Activated T-cell treated with anti-CD3 and anti-CD28 coated beads, Interleukin-2, amount 50 U/mL, for 24 hours (primary cell): ENCODE measurements around the gene ABHD1.
A peak's percentile ranks its signal among the peaks of the same experiment; 100 is the strongest.

Source experiments
- DNase-seq: peaks from one replicate; pipeline ENCODE4 v3.0.0-alpha.2; 2020
- H3K27ac Mint-ChIP-seq: 2 replicates; pipeline ENCODE4 v1.8.0; 2020; ENCODE audit warnings: mild to moderate bottlenecking, mixed read lengths
- H3K27me3 Mint-ChIP-seq: 2 replicates; pipeline ENCODE4 v1.8.0; 2020; ENCODE audit warnings: mixed read lengths
- H3K36me3 Mint-ChIP-seq: 2 replicates; pipeline ENCODE4 v1.8.0; 2020; ENCODE audit warnings: low read depth, mixed read lengths
- H3K4me1 Mint-ChIP-seq: 2 replicates; pipeline ENCODE4 v1.8.0; 2020; ENCODE audit warnings: low read depth, mixed read lengths
- H3K4me3 Mint-ChIP-seq: 2 replicates; pipeline ENCODE4 v1.8.0; 2020; ENCODE audit warnings: mild to moderate bottlenecking, moderate library complexity, mixed read lengths
- H3K9me3 Mint-ChIP-seq: 2 replicates; pipeline ENCODE4 v1.8.0; 2020; ENCODE audit warnings: mixed read lengths

The ABHD1 gene

GRCh38 chr2:27134781-27135477, 11.3 kb downstream of the ABHD1 start:
- DNase-seq: no peak
- Mint-ChIP-seq H3K36me3 (peaks cover 43% of the 10 kb centered on the region), H3K27me3 (no peaks in the 10 kb centered on the region), H3K4me3 (peak overlapping the region; percentile 93), H3K27ac (peak overlapping the region; percentile 98), H3K4me1 (peaks cover 18% of the 10 kb centered on the region), H3K9me3 (no peaks in the 10 kb centered on the region)

DNA sequence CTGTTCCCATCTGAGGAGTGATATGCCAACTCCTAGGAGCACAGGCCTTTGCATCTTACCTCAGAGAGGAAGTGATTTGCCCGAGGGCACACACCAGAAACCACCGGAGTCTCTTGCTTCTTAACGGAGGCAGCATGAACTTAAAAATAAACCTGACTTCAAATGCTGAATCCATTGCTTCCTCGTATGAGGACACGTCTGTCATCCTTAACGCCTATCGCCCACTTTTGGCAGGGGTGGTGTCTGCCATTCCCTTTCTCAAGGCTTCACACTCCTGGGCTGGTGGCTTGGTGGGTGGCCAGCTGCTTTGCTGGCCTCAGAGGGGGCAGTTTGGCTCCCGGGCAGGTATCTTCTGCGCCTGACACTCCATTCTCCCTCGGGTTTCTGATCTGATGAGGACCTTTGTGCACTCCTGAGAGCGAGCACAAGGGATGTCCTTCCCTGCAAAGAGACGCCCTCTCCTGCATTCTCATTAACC, 11.9 kb downstream of the ABHD1 start:
- Mint-ChIP-seq H3K4me1 (peaks cover 18% of the 10 kb centered on the region), H3K27me3 (no peaks in the 10 kb centered on the region), H3K27ac (peak overlapping the region; percentile 98), H3K36me3 (peaks cover 37% of the 10 kb centered on the region), H3K9me3 (no peaks in the 10 kb centered on the region), H3K4me3 (peak overlapping the region; percentile 93)
- DNase-seq: no peak

- no peak overlapping the region for H3K4me3 Mint-ChIP-seq
- peaks cover 25% of the 10 kb centered on the region for H3K36me3 Mint-ChIP-seq
- no peaks in the 10 kb centered on the region for H3K27me3 Mint-ChIP-seq
- H3K4me1 Mint-ChIP-seq: peaks cover 18% of the 10 kb centered on the region
- H3K27ac Mint-ChIP-seq: no peak overlapping the region
- no peaks in the 10 kb centered on the region for H3K9me3 Mint-ChIP-seq
- DNase-seq: no peak
Measured at GRCh38 chr2:27136751-27137150, 13.1 kb downstream of the ABHD1 start.

DNA sequence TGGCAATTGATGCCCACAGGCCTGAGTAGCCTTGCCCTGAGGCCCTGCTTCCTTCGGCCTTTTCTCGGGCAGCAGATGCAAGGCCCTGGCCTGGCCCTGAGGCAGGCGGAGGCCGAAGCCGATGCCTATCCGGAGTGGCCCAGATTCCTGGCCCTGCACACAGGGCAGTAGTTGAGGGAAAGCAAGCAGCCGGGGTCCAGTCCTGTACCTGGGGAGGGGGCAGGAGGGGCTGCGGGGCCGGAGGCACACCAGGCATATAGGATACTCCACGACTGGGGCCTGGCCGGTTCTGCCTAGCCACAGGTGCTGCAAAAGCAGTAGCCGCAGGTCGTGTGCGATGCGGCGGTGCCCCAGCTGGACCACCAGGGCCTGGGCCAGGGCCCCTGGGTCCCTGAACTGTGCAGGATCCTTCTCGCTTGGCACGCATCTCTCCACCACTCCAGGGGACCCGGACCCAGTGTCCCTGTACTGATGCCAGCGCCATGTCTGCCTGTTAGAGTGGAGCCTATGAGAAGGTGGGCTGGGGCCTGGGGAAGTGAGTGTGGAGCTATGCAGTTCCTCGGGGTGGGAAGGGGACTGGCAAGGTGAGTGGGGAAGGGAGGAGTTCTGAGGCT, 13.8 kb downstream of the ABHD1 start:
- H3K4me1 Mint-ChIP-seq: peaks cover 17% of the 10 kb centered on the region
- H3K9me3 Mint-ChIP-seq: no peaks in the 10 kb centered on the region
- no peak for DNase-seq
- H3K27me3 Mint-ChIP-seq: no peaks in the 10 kb centered on the region
- H3K27ac Mint-ChIP-seq: no peak overlapping the region
- H3K36me3 Mint-ChIP-seq: peaks cover 18% of the 10 kb centered on the region
- H3K4me3 Mint-ChIP-seq: no peak overlapping the region

DNA sequence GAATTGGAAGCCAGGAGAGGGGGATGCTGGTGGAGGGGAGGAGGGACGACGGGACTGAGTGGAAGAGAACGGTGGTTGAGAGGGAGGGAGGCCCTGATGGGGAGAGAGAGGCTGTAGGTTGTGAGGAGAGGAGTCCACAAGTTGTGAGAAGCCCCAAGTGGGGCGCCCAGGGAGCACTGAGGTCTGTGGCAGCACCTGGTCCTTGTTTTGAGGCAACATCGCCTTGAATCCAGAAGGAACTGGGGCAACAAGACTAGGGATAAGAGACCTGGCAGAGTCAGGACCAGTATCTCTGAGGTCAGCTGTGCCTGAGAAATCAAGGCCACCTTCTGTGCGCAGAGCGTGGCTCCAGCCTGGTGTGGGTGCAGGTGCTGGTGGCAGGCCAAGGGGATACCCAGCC, 14.5 kb downstream of the ABHD1 start:
- H3K27me3 Mint-ChIP-seq: peaks cover 2% of the 10 kb centered on the region
- peaks cover 10% of the 10 kb centered on the region for H3K4me1 Mint-ChIP-seq
- no peak overlapping the region for H3K27ac Mint-ChIP-seq

GRCh38 chr2:27139310-27139709, 15.7 kb downstream of the ABHD1 start, which contains the start of gene PRR30:
Gene PRR30, minus strand, starts transcription at chr2:27139410. Its CDS starts 1,081 bp downstream, at chr2:27138329.
- peaks cover 2% of the 10 kb centered on the region for H3K36me3 Mint-ChIP-seq

More for the DNA sequence above, 14.5 kb downstream of the ABHD1 start:
- H3K4me3 Mint-ChIP-seq: no peak overlapping the region
- no peak for DNase-seq
- H3K9me3 Mint-ChIP-seq: peaks cover 3% of the 10 kb centered on the region
- H3K36me3 Mint-ChIP-seq: peaks cover 11% of the 10 kb centered on the region

GRCh38 chr2:27143285-27143684, 19.7 kb downstream of the ABHD1 start:
- peaks cover 3% of the 10 kb centered on the region for H3K9me3 Mint-ChIP-seq
- no peaks in the 10 kb centered on the region for H3K36me3 Mint-ChIP-seq
- H3K27ac Mint-ChIP-seq: no peak overlapping the region
- H3K4me3 Mint-ChIP-seq: no peak overlapping the region
- no peak for DNase-seq
- peaks cover 6% of the 10 kb centered on the region for H3K27me3 Mint-ChIP-seq
- no peaks in the 10 kb centered on the region for H3K4me1 Mint-ChIP-seq

More at GRCh38 chr2:27139310-27139709, 15.7 kb downstream of the ABHD1 start, which contains the start of gene PRR30:
- Mint-ChIP-seq H3K27me3 (peaks cover 6% of the 10 kb centered on the region), H3K9me3 (peaks cover 3% of the 10 kb centered on the region), H3K4me3 (no peak within 1 kb of the TSS), H3K4me1 (peaks cover 4% of the 10 kb centered on the region), H3K27ac (no peak within 1 kb of the TSS)
- no peak for DNase-seq

GRCh38 chr2:27145682-27146081, 22.1 kb downstream of the ABHD1 start:
- H3K4me1 Mint-ChIP-seq: no peaks in the 10 kb centered on the region

DNA sequence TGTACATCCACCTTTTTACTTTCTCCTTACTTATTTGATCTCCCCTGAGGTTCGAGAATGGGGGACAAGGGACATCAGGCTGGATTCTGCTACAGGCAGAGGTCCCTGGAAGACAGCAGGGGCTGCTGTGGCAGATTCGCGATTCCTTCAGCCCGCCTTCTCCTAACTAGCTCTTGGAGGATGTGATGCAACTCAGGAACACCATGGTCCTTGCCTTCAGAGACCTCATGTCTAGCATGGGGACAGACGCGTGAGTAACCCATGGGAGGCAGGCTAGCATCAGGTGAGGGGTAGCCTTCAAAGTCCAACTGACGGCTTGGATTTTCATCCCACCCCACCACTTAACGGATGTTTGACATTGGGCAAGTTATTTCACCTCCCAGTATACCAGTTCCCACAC, 24.3 kb downstream of the ABHD1 start:
- Mint-ChIP-seq H3K4me3 (no peak overlapping the region), H3K36me3 (no peaks in the 10 kb centered on the region), H3K27ac (no peak overlapping the region), H3K9me3 (peaks cover 2% of the 10 kb centered on the region), H3K4me1 (peaks cover 3% of the 10 kb centered on the region), H3K27me3 (peaks cover 8% of the 10 kb centered on the region)
- DNase-seq: no peak

More at GRCh38 chr2:27145682-27146081, 22.1 kb downstream of the ABHD1 start:
- Mint-ChIP-seq H3K27me3 (peaks cover 8% of the 10 kb centered on the region), H3K27ac (no peak overlapping the region), H3K9me3 (peaks cover 3% of the 10 kb centered on the region), H3K4me3 (no peak overlapping the region), H3K36me3 (no peaks in the 10 kb centered on the region)
- DNase-seq: no peak

DNA sequence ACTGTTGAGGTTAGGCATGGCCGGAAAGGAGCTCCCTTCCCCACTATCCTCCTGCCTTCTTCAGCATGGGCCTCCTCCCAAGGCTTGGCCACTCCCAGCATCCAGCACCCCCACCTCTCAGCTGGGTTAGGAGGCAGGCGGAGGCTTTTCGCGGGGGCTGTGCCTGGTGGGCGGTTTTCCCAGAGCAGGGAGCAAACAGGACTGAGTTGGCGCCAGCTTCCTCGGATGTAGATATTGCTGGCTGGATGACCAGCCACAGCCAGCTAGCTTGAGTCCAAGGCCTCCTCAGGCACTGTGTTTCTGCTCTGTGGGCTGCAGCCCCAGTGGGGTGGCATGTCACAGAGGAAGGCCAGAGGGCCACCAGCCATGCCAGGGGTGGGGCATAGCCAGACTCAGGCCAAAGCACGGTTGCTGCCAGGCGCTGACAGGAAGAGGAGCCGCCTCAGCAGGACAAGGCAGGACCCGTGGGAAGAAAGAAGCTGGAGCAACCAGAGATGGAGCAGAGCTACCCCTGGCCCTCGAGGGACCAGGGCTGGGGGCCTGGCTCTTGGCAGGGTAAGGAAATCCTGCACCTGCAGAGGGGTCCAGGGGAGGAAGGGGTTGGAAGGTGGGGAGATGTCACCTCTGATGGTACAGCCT, 25.3 kb downstream of the ABHD1 start, which contains the start of gene TCF23:
Gene TCF23, plus strand, starts transcription at position 204 of the 639 bp plus-strand sequence. Its CDS starts 130 bp downstream, at position 334.
- Mint-ChIP-seq H3K27me3 (peaks cover 2% of the 10 kb centered on the region), H3K4me1 (peaks cover 3% of the 10 kb centered on the region), H3K36me3 (no peaks in the 10 kb centered on the region), H3K9me3 (no peaks in the 10 kb centered on the region), H3K27ac (no peak within 1 kb of the TSS), H3K4me3 (no peak within 1 kb of the TSS)
- no peak for DNase-seq

GRCh38 chr2:27149570-27150405, 26.2 kb downstream of the ABHD1 start:
- H3K36me3 Mint-ChIP-seq: no peaks in the 10 kb centered on the region
- no peak overlapping the region for H3K27ac Mint-ChIP-seq
- peaks cover 3% of the 10 kb centered on the region for H3K4me1 Mint-ChIP-seq
- no peak for DNase-seq
- H3K27me3 Mint-ChIP-seq: peaks cover 2% of the 10 kb centered on the region
- no peaks in the 10 kb centered on the region for H3K9me3 Mint-ChIP-seq
- no peak overlapping the region for H3K4me3 Mint-ChIP-seq

- H3K9me3 Mint-ChIP-seq: no peaks in the 10 kb centered on the region
- no peak for DNase-seq
- no peak overlapping the region for H3K4me3 Mint-ChIP-seq
- peaks cover 3% of the 10 kb centered on the region for H3K4me1 Mint-ChIP-seq
- H3K27me3 Mint-ChIP-seq: peaks cover 2% of the 10 kb centered on the region
- H3K27ac Mint-ChIP-seq: no peak overlapping the region
- no peaks in the 10 kb centered on the region for H3K36me3 Mint-ChIP-seq
Measured at GRCh38 chr2:27150639-27151230, 27.1 kb downstream of the ABHD1 start.

GRCh38 chr2:27152102-27152795, 28.6 kb downstream of the ABHD1 start:
- Mint-ChIP-seq H3K36me3 (no peaks in the 10 kb centered on the region), H3K27ac (no peak overlapping the region), H3K4me3 (no peak overlapping the region), H3K4me1 (peaks cover 3% of the 10 kb centered on the region), H3K27me3 (peaks cover 2% of the 10 kb centered on the region), H3K9me3 (no peaks in the 10 kb centered on the region)
- no peak for DNase-seq
